Measurements from ENCODE around the gene SRGN.

SRGN gene

DNA sequence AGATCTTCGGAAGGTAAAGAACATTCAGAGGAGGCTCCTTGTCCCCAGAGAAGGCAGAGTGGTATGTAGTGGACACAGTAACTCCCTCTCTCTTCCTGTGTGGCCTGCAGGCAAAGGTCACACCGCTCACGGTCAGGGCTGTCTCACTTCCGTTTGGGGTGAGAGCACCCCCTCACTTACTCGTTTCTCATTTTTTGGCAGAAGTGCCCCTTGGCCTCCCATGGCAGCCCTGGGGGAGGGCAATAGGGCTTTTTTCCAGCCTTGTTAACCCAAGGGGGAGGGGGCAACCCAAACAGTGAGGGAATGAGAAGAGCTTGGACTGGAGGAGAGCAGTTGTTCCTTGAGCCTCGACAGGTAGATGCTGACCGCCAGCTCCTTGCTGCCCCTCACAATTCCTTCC, 31.8 kb upstream of the SRGN start:
- ChIA-PET CTCF (interaction anchor here (1.1 kb wide), 1 partner anchor 9 kb away, joined by 5 read pairs; no protein-coding TSS in a partner anchor), POLR2A (no interaction called here)
- DNase-seq (ENCODE audit: extremely low spot score) = no peak
- TF ChIP-seq FOXM1 (IDR thresholded peaks at IDR 0.05; ENCODE audit: borderline replicate concordance) (no peak), SUZ12 (IDR thresholded peaks at IDR 0.05) (no peak), LEF1 (IDR thresholded peaks at IDR 0.05; ENCODE audit: borderline replicate concordance) (no peak), L3MBTL2 (conservative IDR thresholded peaks at IDR 0.05) (no peak), ELF4 (IDR thresholded peaks at IDR 0.05) (no peak), HDGF (IDR thresholded peaks at IDR 0.05; ENCODE audit: borderline replicate concordance) (no peak), ZNF384 (IDR thresholded peaks at IDR 0.05) (no peak), CTBP1 (IDR thresholded peaks at IDR 0.05; ENCODE audit: borderline replicate concordance) (no peak), ARNT (IDR thresholded peaks at IDR 0.05) (no peak), FOXK2 (IDR thresholded peaks at IDR 0.05) (no peak), BHLHE40 (IDR thresholded peaks at IDR 0.05; ENCODE audit: borderline replicate concordance) (no peak), FOXA1 (IDR thresholded peaks at IDR 0.05) (no peak), NFRKB (IDR thresholded peaks at IDR 0.05) (no peak), TARDBP (IDR thresholded peaks at IDR 0.05) (no peak), SP1 (IDR thresholded peaks at IDR 0.05) (no peak)
- TF ChIP-seq, protein P1, sequence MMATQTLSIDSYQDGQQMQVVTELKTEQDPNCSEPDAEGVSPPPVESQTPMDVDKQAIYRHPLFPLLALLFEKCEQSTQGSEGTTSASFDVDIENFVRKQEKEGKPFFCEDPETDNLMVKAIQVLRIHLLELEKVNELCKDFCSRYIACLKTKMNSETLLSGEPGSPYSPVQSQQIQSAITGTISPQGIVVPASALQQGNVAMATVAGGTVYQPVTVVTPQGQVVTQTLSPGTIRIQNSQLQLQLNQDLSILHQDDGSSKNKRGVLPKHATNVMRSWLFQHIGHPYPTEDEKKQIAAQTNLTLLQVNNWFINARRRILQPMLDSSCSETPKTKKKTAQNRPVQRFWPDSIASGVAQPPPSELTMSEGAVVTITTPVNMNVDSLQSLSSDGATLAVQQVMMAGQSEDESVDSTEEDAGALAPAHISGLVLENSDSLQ (IDR thresholded peaks at IDR 0.05) = no peak

DNA sequence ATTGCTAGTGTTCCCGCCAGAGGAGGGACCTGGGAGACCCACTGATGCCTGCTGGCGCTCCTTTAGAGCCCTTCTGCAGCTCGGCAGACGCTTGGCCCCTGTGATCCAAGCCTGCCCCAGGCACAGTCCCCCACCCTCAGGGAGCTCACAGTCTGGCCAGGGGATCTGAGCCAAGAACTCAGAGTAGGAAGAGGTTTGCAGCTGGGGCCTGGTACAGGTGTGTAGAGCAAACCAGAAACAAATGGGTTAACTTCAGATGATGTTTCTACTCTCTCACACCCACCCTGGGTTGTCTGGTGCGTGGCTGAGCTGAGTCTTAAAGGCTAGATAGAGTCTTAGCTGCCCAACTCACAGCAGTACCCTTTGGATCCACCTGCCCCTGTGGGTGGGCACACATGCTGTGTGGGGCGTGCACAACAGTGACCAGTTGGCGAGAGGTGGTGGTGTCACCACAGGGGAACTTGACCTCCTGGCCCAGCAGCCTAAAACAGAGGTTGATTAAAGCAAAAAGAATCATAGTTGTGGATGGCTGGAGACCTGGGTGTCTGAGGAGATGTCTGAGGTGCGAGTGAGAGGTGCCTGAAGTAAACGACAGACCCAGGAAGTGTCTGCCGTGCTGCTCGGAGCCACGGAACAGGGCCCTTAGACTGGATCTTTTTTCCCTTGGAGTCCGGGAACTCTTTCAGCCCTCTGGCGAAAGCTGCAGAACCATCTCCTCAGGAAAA, 31.2 kb upstream of the SRGN start:
- ChIA-PET POLR2A (no interaction called here), CTCF (interaction anchor here (0.6 to 1.1 kb wide), 2 partner anchors 8 to 22 kb away, joined by 3 to 5 read pairs; no protein-coding TSS in a partner anchor)
- TF ChIP-seq ELF4 (IDR thresholded peaks at IDR 0.05) = no peak
- TF ChIP-seq CTBP1 (IDR thresholded peaks at IDR 0.05; ENCODE audit: borderline replicate concordance) = no peak
- no peak for TF ChIP-seq SP1 (IDR thresholded peaks at IDR 0.05)
- TF ChIP-seq TARDBP (IDR thresholded peaks at IDR 0.05) = no peak
- no peak for TF ChIP-seq NFRKB (IDR thresholded peaks at IDR 0.05)
- no peak for TF ChIP-seq FOXA1 (IDR thresholded peaks at IDR 0.05)
- no peak for TF ChIP-seq BHLHE40 (IDR thresholded peaks at IDR 0.05; ENCODE audit: borderline replicate concordance)
- TF ChIP-seq HDGF (IDR thresholded peaks at IDR 0.05; ENCODE audit: borderline replicate concordance) = no peak
- TF ChIP-seq, protein P1 (IDR thresholded peaks at IDR 0.05) = no peak
- no peak for TF ChIP-seq LEF1 (IDR thresholded peaks at IDR 0.05; ENCODE audit: borderline replicate concordance)
- no peak for TF ChIP-seq FOXK2 (IDR thresholded peaks at IDR 0.05)
- DNase-seq (ENCODE audit: extremely low spot score) = no peak

DNA sequence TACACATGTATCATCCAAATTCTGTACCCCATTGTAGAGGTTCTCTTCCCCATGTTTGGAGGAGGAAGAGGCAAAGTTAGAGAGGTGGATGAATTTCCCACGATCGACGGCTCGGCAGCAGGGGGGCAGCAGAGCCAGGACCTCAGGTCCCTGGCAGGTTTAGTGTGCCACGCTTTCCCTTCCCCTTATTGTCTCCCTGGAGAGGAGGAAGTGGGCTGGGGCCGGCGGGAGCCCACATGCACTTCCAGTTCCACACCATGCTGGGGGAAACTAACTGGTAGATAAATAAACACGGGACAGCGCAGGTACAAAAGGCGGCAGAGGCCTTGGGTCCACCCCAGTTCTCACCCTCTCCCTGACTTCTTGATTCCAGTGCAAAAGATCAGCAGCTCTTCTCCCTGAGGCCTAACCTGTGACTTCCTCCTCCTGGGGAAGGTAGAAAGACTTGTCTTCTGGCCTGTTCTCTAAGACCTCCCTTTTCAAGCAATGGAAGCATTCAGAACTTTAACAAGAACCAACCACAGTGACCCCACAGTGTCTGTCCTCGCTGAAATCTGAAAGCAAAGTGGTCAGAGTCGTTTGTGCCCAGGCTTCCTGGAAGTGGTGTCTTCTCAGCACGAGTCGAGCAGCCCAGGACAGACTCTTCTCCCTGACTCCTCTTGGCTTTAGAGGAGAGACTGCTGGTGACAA, 30.5 kb upstream of the SRGN start:
- TF ChIP-seq ELF4 (IDR thresholded peaks at IDR 0.05) (no peak), FOXM1 (IDR thresholded peaks at IDR 0.05; ENCODE audit: borderline replicate concordance) (no peak), ZNF384 (IDR thresholded peaks at IDR 0.05) (no peak), FOXK2 (IDR thresholded peaks at IDR 0.05) (no peak), SP1 (IDR thresholded peaks at IDR 0.05) (no peak), ARNT (IDR thresholded peaks at IDR 0.05) (no peak), BHLHE40 (IDR thresholded peaks at IDR 0.05; ENCODE audit: borderline replicate concordance) (no peak), L3MBTL2 (conservative IDR thresholded peaks at IDR 0.05) (no peak), LEF1 (IDR thresholded peaks at IDR 0.05; ENCODE audit: borderline replicate concordance) (no peak)
- TF ChIP-seq, protein P1 (IDR thresholded peaks at IDR 0.05) = no peak
- CTCF ChIA-PET = interaction anchor here (0.6 kb wide), 1 partner anchor 22 kb away, joined by 3 read pairs; no protein-coding TSS in a partner anchor
- POLR2A ChIA-PET = no interaction called here
- DNase-seq (ENCODE audit: extremely low spot score) = no peak

DNA sequence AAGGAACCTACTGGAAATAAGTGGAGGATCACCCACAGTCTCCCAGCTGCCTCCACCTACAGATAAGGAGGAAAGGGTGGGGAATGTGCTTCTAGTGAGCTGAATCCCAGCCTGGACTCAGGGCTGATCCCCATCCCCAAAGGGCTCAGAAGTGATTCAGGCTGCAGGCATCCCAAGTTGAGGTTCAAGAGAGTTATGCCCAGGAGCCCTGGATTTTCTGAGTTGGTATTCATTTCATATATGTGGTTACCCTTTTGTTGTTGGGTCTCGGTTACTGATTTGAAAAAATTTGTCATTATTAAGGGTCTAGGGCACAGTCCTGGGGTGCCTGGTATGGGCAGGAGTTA, 30.0 kb upstream of the SRGN start:
- POLR2A ChIA-PET = no interaction called here
- CTCF ChIA-PET = no interaction called here
- TF ChIP-seq SP1 (IDR thresholded peaks at IDR 0.05) = no peak
- TF ChIP-seq HDGF (IDR thresholded peaks at IDR 0.05; ENCODE audit: borderline replicate concordance) = no peak
- TF ChIP-seq ARNT (IDR thresholded peaks at IDR 0.05) = no peak
- no peak for TF ChIP-seq ELF4 (IDR thresholded peaks at IDR 0.05)
- no peak for DNase-seq (ENCODE audit: extremely low spot score)

DNA sequence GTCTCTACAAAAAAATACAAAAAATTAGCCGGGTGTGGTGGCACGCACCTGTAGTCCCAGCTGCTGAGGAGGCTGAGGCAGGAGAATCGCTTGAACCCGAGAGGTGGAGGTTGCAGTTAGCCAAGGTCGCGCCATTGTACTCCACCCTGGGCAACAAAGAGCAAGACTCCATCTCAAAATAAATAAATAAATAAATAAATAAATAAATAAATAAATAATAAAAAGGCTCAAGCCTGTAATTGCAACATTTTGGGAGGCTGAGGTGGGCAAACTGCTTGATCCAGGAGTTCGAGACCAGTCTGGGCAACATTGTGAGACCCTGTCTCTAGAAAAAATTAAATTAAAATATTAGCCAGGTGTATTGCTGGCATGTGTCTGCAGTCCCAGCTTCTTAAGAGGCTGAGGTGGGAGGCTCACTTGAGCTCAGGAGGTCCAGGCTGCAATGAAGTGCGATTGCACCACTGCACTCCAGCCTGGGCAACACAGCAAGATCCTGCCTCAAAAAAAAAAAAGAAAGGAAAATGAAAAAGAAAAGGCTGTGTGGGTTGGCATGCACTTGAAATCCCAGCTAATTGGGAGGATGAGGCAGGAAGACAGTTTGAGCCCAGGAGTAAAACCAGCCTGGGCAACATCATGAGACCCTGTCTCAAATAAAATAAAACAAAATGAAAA, 27.6 kb upstream of the SRGN start:
- DNase-seq (ENCODE audit: extremely low spot score) = no peak
- POLR2A ChIA-PET = no interaction called here
- TF ChIP-seq L3MBTL2 (conservative IDR thresholded peaks at IDR 0.05) (no peak), NFRKB (IDR thresholded peaks at IDR 0.05) (no peak), CTBP1 (IDR thresholded peaks at IDR 0.05; ENCODE audit: borderline replicate concordance) (no peak), SP1 (IDR thresholded peaks at IDR 0.05) (no peak), TARDBP (IDR thresholded peaks at IDR 0.05) (no peak), FOXM1 (IDR thresholded peaks at IDR 0.05; ENCODE audit: borderline replicate concordance) (no peak), FOXK2 (IDR thresholded peaks at IDR 0.05) (no peak), HDGF (IDR thresholded peaks at IDR 0.05; ENCODE audit: borderline replicate concordance) (no peak), ZNF384 (IDR thresholded peaks at IDR 0.05) (no peak), ARNT (IDR thresholded peaks at IDR 0.05) (no peak), ELF4 (IDR thresholded peaks at IDR 0.05) (no peak), SUZ12 (IDR thresholded peaks at IDR 0.05) (no peak), LEF1 (IDR thresholded peaks at IDR 0.05; ENCODE audit: borderline replicate concordance) (no peak), BHLHE40 (IDR thresholded peaks at IDR 0.05; ENCODE audit: borderline replicate concordance) (no peak), FOXA1 (IDR thresholded peaks at IDR 0.05) (no peak)
- TF ChIP-seq, protein P1 (IDR thresholded peaks at IDR 0.05) = no peak
- CTCF ChIA-PET = no interaction called here

Data from HEK293T (cell line).